Measurements from ENCODE around the gene NOL7.

DNA sequence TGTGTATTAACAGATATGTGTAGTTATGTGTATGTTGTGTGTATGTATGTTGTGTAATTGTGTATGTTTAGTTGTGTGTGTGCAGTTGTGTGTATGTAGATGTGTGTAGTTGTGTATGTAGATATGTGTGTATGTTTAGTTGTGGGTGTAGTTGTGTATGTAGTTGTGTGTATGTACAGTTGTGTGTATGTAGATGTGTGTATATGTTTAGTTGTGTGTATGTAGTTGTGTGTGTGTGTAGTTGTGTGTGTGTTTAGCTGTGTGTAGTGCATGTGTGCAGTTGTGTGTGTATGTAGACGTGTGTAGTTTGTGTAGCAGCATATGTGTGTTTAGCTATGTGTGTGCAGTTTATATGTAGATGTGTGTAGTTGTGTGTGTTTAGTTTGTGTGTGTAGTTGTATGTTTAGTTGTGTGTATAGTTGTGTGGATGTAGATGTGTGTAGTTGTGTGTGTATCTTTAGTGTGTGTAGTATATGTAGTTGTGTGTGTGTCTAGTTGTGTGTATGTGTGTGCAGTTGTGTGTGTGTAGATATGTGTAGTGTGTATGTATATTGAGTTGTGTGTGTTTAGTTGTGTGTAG, 24.5 kb upstream of the NOL7 start:
- TF ChIP-seq, protein P1, sequence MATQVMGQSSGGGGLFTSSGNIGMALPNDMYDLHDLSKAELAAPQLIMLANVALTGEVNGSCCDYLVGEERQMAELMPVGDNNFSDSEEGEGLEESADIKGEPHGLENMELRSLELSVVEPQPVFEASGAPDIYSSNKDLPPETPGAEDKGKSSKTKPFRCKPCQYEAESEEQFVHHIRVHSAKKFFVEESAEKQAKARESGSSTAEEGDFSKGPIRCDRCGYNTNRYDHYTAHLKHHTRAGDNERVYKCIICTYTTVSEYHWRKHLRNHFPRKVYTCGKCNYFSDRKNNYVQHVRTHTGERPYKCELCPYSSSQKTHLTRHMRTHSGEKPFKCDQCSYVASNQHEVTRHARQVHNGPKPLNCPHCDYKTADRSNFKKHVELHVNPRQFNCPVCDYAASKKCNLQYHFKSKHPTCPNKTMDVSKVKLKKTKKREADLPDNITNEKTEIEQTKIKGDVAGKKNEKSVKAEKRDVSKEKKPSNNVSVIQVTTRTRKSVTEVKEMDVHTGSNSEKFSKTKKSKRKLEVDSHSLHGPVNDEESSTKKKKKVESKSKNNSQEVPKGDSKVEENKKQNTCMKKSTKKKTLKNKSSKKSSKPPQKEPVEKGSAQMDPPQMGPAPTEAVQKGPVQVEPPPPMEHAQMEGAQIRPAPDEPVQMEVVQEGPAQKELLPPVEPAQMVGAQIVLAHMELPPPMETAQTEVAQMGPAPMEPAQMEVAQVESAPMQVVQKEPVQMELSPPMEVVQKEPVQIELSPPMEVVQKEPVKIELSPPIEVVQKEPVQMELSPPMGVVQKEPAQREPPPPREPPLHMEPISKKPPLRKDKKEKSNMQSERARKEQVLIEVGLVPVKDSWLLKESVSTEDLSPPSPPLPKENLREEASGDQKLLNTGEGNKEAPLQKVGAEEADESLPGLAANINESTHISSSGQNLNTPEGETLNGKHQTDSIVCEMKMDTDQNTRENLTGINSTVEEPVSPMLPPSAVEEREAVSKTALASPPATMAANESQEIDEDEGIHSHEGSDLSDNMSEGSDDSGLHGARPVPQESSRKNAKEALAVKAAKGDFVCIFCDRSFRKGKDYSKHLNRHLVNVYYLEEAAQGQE (IDR thresholded peaks at IDR 0.05) = no peak
- TF ChIP-seq, protein P2, sequence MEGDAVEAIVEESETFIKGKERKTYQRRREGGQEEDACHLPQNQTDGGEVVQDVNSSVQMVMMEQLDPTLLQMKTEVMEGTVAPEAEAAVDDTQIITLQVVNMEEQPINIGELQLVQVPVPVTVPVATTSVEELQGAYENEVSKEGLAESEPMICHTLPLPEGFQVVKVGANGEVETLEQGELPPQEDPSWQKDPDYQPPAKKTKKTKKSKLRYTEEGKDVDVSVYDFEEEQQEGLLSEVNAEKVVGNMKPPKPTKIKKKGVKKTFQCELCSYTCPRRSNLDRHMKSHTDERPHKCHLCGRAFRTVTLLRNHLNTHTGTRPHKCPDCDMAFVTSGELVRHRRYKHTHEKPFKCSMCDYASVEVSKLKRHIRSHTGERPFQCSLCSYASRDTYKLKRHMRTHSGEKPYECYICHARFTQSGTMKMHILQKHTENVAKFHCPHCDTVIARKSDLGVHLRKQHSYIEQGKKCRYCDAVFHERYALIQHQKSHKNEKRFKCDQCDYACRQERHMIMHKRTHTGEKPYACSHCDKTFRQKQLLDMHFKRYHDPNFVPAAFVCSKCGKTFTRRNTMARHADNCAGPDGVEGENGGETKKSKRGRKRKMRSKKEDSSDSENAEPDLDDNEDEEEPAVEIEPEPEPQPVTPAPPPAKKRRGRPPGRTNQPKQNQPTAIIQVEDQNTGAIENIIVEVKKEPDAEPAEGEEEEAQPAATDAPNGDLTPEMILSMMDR (IDR thresholded peaks at IDR 0.05; ENCODE audit: low read depth, low read length, missing input control) = no peak
- TF ChIP-seq ZBTB33 (IDR thresholded peaks at IDR 0.05) (no peak), SP1 (IDR thresholded peaks at IDR 0.05) (no peak), YY1 (IDR thresholded peaks at IDR 0.05) (no peak), FOXA1 (IDR thresholded peaks at IDR 0.05) (no peak), EGR1 (IDR thresholded peaks at IDR 0.05; ENCODE audit: low read depth in 2 of 2) (no peak), TAF1 (conservative IDR thresholded peaks at IDR 0.05) (no peak), HNF4A (conservative IDR thresholded peaks at IDR 0.05) (no peak), ATF3 (IDR thresholded peaks at IDR 0.05) (no peak), NR2F2 (IDR thresholded peaks at IDR 0.05) (no peak)
- TF ChIP-seq, protein P3, sequence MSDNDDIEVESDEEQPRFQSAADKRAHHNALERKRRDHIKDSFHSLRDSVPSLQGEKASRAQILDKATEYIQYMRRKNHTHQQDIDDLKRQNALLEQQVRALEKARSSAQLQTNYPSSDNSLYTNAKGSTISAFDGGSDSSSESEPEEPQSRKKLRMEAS (IDR thresholded peaks at IDR 0.05) = no peak

Data from liver (tissue), 3 donors.